Stimulated activated CD8-positive, alpha-beta memory T cell treated with anti-CD3 and anti-CD28 coated beads, Interleukin-15, amount 100 ng/mL, for 4 hours (primary cell): ENCODE measurements around the gene PFKFB2.

Experiments
- DNase-seq, 2 donors: peaks; one replicate each; pipeline ENCODE4 v3.0.0-alpha.2; 2020; ENCODE audit warnings: low read depth in 2 of 2

PFKFB2 gene

DNA sequence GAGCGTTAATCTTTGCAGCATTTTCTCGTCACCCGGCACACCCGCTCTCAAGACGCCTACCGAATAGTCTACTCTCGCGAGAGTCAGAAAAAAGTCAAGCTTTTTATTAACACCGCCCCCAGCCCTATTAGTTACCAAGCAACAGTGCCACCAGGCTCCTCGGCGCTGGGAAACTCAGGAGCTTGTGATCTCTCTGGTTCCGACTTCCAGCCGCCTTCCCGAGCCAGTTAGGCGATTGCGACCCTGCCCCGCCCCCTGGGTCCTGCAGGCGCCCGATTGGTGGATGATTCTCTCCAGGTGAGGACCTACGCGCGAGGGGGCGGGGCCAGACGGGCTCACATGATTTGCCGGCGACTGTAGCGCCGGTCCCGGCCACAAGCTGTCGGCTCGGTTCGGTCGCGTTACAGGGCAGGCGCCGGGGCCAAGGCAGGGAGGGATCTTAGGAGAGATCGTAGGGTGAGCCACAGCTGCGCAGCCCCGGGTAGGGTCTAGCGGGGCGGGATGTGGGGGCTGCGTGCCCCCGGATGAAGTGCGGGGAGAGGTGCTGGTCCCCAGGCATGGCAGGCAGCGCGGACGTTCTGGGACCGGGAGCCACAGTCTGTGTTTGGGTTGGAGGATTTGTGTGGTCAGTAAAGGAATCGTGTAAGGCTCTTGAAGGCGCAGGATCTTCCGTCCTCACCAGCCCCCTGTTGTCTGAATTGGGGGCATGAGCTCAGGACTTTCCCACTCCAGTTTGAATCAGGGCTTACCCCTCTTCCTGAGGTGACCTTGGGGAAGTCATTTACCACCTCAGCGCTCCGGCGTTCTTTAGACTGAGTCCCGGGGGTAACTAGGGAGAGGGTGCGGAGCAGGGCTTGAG is at the start of gene PFKFB2:
PFKFB2 (plus strand) TSS at position 365 of the 859 bp plus-strand sequence. CDS start 1,443 bp downstream, outside the sequence.
- DNase-seq = peak; percentile 83 to 89

DNA sequence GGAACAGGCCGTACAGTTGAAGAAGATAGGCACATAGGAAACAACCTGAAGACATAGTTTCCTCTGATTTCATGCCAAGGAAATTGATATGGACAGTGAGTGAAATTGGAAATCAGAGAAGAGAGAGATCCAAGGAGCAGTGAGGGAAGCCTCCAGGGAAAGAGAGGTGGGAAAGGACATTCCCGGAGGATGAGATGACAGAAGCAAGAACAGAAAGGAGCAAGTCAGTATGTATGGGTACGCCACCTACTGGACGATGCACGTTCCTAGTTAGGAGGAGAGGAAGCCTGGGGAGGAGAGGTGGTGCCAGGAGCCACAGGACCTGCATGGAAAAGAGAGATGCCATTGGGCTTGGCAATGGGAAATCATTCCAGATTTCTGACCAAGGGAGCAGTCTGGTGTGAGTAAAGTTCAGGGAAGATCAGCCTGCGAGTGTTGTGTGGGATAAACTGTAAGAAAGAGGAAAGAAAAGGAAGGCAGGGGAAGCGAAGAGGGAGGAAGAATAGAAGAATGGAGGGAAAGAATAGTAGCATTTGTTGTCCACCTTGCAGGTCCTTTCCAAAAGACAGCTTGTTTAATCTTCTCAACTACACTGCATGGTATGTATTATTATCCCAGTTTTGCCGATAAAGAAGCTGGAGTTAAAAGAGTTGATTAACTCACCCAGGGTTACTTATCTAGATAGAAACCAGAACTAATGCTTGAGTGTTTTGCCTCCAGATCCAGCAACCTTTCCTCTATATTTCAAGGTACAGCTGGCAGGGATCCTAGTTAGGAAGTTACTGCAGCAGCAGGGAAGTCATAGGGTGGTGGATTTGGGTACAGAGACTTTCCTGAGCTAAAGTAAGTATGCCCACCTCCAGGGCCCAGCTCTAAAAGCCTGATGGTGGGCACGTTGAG is 47.9 kb upstream of the PFKFB2 start:
- no peak for DNase-seq

DNA sequence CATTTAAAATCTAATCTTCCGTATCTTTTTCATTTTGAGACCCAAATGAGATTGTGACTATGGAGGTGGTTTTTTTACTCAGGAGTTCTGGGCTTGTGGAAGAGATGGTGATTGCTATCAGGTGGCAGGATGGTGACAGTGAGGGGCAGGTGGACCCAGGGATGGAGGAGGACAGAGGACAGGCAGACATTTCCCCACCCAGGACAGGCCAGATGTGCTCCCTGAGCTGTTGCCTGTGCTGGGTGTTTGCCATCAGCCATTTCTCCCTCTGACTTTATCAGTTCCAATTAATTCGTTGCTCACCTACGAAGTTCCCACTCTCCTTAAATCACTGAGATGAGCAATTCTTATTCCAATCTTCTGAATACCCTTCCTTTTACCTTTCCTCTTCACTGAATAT is 47.0 kb upstream of the PFKFB2 start:
- DNase-seq = no peak

DNA sequence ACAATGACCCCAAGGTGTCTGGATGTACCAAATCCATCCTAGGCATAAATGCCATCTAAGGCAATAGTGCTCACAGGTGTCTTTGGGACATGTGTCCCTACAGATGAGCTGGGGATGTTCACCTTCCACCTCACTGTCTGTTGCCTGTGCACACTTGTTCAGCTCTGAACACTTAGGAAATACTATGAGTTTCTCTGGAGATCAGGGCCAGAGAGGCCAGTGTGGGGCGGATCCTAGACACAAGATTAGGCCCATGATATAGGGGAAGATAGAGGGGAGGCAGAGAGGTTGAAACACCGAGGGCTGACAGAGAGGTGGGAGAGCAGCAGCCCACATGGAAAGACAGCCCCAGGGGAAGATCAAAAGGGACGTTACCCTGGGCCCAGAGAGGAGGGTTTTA is 46.2 kb upstream of the PFKFB2 start:
- no peak for DNase-seq

DNA sequence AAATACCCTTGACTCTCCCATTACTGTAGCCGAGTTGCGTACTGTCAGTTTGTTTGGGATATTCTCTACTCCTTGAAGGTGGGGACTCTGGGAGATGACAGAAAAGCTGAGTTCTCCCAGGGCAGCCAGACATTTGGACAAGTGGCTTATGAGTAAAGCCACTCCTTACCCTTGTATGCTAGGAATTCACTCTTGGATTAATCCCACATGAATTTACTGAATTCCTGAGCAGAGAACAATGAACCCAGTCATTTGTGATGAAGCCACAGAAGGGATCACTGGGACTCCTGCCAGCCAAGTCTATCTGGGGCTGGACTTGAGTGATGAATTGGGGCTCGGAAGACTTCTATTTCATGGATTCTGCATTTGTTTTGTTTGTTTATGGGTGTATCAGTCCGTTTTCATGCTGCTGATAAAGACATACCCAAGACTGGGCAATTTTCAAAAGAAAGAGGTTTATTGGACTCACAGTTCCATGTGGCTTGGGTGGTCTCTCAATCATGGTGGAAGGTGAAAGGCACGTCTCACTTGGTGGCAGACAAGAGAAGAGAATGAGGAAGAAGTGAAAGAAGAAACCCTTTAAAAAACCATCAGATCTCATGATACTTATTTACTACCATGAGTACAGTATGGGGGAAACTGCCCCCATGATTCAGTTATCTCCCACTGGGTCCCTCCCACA is 45.6 kb upstream of the PFKFB2 start:
- DNase-seq = no peak

DNA sequence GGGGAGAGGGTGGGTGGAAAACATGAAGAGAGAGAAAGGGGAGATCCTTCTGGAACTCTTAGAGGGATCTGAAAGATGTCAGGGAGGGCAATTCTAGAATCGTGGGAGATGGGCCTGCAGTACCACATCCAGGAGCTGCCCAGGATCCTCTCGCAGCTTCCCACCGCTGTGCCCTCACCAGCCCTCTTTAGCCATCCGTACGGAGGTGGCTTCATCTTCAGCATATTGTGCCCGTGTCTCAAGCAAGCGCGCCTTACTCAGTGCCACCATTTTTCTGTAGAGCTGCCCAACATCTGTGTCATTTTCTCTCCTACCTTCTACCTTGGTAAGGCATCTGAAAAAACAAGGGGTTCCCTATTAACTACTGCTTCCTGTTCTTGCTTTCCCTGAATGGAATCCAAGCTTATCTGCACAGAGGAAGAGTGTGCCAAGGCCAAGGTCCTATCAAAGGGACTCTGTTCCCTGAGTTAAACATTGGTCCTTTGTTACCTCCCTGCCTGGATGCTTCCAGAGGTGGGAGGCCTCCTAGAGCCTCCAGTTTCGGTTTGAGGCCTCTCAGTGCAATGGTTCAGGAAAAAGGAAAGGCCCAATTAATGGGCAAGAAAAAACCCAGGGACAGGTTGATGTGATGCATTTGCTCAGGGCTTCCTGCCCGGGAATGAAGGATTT is 43.8 kb upstream of the PFKFB2 start:
- DNase-seq = no peak

DNA sequence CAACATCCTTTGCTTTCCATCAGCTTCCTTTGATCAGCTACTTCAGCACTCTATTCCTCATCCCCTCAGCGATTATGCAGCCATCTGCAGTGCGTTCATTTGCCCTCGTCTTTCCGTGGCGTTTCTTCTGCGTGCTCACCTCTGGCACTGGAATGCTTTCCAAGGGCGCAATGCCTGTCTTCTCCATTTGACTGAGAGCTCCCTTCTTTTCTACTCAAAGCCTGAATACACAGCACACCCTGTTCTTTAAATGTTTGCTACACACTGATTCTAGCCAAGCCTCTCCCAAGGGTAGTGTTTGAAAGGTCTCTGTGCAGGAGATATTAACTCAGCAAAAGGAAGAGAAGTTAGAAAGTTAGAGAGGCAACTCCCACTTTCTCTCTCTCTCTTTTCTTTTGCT is 43.1 kb upstream of the PFKFB2 start:
- DNase-seq = no peak

DNA sequence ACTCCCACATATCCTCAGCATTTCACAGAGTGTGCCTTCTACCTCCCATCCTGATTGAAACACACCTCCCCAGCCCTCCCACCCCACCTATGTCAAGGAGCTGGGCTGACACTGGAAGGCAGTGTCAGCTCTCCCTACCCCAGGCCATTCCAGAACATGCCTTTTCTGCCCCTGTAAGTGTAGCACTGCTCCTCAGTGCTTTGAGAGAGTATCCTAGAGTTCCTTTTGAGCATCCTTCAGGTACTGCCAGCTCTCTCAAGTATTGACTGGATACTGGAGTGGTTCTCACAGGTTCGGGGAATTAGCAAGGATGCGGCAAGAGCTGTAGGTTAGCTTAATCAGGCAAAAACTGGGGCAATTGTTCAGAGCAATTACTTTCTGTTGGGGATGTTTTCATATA is 42.3 kb upstream of the PFKFB2 start:
- no peak for DNase-seq

DNA sequence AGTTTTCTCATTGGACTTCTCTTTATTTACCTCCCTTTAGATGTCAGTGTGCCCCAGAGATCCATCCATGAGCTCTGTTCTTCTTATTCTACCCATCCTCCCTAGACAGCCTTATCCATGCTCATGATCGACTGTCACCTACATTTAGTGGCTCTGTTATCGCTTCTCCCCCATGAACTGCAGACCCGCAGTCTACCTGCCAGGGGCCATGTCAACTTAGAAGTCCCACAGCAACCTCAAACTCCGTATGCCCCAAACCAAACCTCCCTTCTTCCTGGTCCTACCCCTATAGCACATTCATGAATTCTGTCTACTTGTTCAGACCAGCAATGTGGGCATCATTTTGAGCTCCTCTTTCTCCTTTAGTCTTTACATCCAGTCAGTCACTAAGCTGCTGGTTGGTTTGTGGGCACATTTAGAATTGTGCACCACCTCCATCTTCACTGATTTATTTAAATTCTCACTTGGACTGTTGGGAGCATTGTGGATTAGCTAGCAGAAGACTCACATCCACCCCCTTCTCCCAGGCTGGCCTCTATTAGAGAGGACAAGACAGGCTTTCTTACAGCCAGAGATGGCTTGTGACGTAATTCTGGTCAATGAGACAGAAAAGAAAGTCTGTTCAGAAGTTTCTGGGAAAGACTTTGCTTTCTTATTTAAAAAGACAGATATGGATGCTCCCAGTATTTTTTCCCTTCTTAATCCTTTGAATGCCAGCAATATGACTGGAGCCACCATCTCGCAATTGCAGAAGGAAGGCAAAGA is 39.6 kb upstream of the PFKFB2 start:
- no peak for DNase-seq

DNA sequence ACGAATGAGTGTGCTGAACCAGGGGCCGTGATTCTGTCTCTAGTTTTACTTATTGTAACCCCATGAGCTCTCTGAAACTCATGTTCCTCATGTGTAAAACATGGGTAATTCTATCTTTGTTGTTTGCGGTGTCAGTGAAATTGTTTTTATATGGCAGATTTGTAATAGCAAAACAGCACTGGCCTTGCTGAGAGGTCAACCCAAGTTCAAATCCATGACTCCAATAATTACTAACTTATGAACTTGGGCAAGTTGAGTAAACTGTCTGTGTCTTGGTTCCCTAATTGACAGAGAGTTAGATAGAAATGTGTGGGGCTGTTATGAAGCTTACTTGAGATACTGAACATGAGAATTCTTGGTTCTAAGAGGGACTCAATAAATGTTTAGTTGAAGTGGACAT is 38.3 kb upstream of the PFKFB2 start:
- DNase-seq = no peak

DNA sequence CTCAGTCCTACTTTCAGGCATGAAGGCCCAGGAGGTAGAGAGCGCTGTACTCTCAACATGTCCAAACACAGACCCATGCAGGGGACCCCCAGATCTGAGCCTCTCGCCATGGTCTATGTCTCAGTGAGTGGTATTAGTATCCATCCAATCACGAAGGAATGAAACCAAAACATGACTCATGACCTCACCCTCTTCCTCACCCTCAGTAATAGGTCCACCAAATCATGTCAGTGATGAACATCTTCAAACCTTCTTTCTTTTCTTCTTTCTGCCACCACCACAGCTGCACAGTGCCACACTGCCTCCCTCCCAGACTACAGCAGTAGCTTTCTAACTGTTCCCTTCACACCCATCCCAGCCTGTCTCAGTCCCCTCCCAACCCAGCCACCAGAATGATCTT is 37.3 kb upstream of the PFKFB2 start:
- no peak for DNase-seq

DNA sequence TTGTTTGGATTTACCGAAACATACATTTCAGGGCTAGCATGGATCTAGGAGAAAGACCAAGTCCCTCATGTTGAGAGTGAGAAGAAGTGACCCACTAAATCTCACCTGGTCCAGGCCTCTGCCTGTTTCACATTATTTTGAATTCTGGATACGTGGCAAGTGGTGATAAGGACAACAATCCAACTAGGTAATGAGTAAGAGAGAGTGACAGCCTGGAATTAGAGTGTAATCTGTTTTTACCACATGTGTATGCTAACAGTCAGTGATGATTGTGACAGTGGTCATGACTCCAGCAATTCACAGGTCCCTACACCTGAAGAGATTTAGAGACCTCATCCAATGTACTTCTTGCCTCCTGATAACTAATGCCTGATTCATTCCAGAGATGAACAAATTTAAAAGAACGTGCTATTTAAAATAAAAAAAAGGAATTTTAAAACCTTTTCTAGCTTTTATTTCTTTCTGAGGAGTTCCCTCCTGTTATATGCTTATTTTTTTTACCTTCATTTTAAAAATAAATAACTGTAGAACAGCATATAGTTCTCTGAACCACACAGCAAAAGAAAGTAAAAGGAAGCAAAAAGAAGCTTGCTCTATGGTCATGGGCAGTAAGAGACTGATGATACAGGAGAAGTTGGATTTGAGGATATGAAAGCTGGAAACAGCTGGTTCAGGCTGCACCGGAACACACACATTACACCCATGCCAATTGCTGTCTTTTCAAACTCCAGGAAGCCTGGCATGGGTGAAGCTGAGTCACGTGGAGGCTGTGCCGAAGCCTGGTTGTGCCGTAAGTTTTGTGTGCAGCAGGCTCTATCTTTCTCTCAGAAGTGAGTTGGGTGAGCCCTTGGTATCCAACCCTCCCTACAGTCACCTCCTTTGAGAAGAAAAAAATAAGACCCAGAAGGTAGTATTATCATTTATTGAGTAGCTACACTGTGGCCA is 35.2 kb upstream of the PFKFB2 start:
- DNase-seq = no peak

DNA sequence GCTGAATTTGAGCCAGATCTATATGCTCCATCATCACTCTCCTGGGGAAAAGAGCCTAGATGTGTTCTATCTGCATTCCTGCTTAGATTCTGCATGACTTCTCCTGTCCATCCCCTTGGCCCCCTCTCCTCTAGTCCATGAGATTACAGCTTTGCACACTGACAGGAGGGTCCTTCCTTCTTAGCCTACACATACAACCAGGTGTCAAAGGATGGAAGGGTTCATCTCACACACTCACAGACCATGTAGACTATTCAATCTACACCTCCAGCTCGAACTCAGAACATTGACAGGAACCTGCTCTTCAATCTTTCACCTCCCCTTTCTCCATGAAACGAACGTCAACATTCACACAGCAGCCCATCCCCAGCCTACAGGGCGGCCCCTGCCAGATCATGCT is 34.4 kb upstream of the PFKFB2 start:
- no peak for DNase-seq

DNA sequence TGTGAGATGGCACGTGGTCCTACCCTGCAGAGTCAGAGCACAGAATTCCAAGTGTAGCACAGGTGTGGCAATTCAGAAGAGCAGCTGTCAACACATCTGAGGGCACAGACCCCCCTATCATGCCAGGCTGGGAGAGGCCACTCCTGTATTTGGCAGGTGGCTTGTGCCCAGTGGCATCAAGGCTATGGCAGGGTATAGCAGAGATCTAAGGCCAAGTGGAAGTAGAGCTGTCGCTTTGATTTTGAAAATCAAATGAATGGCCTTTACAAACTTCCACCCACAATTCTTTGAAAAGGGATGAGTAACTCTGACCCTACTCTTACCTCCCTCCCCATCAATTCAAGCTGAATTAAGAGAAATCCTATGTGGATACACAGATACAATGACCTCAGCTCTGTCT is 33.9 kb upstream of the PFKFB2 start:
- no peak for DNase-seq

DNA sequence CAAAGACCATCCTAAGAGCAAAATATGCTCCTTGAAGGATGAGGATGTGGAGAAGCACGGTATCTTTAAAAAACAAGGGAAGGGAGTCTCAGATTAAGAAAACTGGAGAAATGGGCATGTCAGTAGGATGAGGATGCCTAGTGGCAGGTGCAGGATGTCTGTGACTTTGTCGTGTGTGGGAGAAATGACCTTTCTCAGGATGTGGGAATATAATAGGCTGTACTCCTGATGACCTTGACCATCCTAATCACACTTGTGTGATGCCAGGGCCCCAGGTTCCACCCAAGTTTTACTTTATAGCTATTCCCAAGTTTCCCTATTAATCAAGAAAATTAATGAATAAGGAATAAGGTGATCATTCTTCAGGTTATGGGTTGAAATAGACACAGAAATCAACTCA is 33.4 kb upstream of the PFKFB2 start:
- no peak for DNase-seq

DNA sequence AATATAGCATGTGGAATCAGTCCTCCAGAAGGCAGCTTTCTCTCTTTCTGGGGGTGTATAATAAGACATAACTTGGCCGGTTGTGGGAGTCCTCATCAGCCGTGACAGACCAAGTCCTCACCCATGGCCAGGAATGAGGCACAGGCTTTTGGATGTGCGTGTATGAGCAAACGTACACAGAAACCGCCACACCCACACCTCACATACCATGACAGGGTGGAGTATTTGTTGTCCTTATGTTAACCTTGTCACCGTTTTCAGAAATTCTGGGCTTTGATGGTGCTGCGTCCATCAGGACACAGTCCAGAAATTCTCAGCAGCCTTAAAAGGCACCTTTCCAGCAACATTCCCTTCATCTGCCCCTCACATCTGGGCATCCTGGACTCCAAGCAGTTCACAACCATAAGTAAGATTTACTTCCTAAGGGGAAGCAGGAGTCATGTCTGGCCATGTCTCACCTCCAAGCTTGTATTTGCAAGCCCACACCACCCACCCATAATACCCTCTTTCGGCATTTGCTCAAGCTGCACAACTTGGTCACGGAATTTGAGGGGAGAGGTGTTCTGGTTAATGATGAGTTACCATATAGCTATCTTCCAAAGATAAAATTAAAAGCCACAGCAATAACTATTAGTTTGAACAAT is 32.9 kb upstream of the PFKFB2 start:
- DNase-seq = no peak

DNA sequence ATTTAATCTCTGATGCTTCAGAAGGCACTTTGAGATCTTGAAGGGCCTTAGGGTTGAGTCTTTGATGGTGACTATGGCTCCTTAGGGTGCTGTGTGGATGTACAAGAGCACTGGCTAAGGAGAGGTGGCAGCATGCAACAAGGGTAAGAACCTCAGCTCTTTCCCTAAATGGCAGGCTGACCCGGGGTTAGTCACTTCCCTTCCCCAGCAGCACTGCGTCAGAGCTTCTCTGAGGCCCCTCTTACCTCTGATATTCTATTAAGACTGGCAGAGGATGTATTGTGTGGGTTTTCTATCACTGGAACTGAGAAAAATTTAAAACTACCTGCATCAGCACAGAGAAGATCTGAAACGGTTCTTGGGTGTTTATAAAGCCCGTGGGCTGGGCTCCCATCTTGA is 32.4 kb upstream of the PFKFB2 start:
- no peak for DNase-seq

DNA sequence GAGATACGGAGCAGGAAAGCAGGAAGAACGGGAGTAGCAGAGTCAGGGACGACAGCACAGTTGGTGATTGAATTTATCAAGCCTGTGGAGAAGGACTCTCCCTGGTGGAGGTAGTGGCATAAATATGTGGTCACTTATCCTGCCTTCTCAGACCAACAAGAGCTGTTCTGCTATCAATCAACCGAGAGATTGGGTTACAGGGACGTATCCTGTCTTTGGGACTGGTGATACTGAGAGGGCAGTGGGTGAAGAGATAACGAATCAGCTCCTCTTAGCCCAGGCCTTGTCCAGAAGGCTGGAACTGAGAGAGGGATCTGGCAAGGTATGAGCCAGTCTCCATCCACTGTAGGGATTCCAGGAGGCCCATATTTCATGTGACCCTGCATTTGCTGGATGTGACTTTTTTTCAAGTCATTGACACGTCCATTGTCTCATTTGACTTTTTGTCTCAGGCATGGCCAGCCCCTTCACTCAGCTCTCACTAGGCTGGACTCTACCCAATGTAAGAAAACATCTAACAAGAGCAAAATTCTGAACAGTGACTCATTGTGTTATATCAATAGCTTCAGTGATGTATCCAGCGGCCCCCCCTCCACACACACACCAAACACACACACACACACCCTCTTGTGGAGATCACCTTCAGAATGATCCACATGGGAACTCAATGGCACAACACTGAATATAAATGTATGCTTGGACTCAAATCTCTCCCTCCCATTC is 31.8 kb upstream of the PFKFB2 start:
- no peak for DNase-seq
